ENCODE data around the gene CYP26C1. TPM values are rescaled to one million over a fixed set of nuclear protein-coding genes. Genes with fewer than 3 reads are reported as not detected.
A peak's percentile ranks its signal among the peaks of the same experiment; 100 is the strongest.

The CYP26C1 gene
- total and polyA plus RNA-seq, 9 of the 15 experiments (the other 6 are each of a cell fraction or from before 2014, with no cell fraction given) = 0.07 to 0.09 (median 0.07) TPM; not detected in 6

GRCh38 chr10:93077860-93078337 lies 17.3 kb downstream of the CYP26C1 start (continued):
- peak in 1 of 2 experiments; percentile 68; a peak in 1 of 4 replicates for TF ChIP-seq ZMIZ1 (IDR thresholded peaks at IDR 0.05; ENCODE audit: low read depth in 2 of 2, low read length in 2 of 2)
- no peak for TF ChIP-seq ZSCAN29 (IDR thresholded peaks at IDR 0.05)
- no peak for TF ChIP-seq CBX3 (IDR thresholded peaks at IDR 0.05; ENCODE audit: borderline replicate concordance in 1 of 2, low read length in 2 of 2)
- no peak for TF ChIP-seq ID3 (CRISPR knock-in tag; IDR thresholded peaks at IDR 0.05)
- TF ChIP-seq ID3 (tag; IDR thresholded peaks at IDR 0.05) = no peak
- TF ChIP-seq ZNF644 (tag; IDR thresholded peaks at IDR 0.05; ENCODE audit: low read depth) = peak; percentile 80; the same call in 1 of the 2 replicates
- TF ChIP-seq PHB2 (IDR thresholded peaks at IDR 0.05; ENCODE audit: low read depth) = peak; percentile 54; the same call in 1 of the 2 replicates
- no peak for TF ChIP-seq MBD2 (IDR thresholded peaks at IDR 0.05; ENCODE audit: borderline replicate concordance, low read depth)
- peak; percentile 90; the same call in 1 of the 2 replicates for TF ChIP-seq EP300 (IDR thresholded peaks at IDR 0.05; ENCODE audit: low read length)
- TF ChIP-seq RBBP5 (IDR thresholded peaks at IDR 0.05; ENCODE audit: borderline replicate concordance, insufficient read depth, low read length, poor library complexity, severe bottlenecking) = no peak
- TF ChIP-seq PML (IDR thresholded peaks at IDR 0.05; ENCODE audit: low read length) = peak; percentile 89
- peak; percentile 65; the same call in 1 of the 2 replicates for TF ChIP-seq NCOA1 (IDR thresholded peaks at IDR 0.05; ENCODE audit: low read depth)
- peak; percentile 73 for TF ChIP-seq ZBTB40 (IDR thresholded peaks at IDR 0.05)
- no peak for TF ChIP-seq ZBTB40 (CRISPR knock-in tag; IDR thresholded peaks at IDR 0.05)
- no peak for TF ChIP-seq ATF1 (CRISPR knock-in tag; IDR thresholded peaks at IDR 0.05)
- peak; percentile 51 for TF ChIP-seq ATF1 (tag; IDR thresholded peaks at IDR 0.05)
- peak; percentile 81 to 83 for TF ChIP-seq TRIM24 (IDR thresholded peaks at IDR 0.05)

Data from K562 (cell line).